22Rv1 (cell line): ENCODE data around the gene PAAF1.

ENCODE experiments used
- ZFX ChIP-seq: fragments of 450-650 bp; IDR thresholded peaks from 2 replicates; pipeline ENCODE4 v1.6.1; 2017; ENCODE audit warnings: antibody characterized with exemption, borderline replicate concordance
- TF ChIP-seq, protein P1 (sequence below): fragments of 450-650 bp; IDR thresholded peaks from 2 replicates; pipeline ENCODE4 v1.5.1; 2017; ENCODE audit warnings: mild to moderate bottlenecking

DNA sequence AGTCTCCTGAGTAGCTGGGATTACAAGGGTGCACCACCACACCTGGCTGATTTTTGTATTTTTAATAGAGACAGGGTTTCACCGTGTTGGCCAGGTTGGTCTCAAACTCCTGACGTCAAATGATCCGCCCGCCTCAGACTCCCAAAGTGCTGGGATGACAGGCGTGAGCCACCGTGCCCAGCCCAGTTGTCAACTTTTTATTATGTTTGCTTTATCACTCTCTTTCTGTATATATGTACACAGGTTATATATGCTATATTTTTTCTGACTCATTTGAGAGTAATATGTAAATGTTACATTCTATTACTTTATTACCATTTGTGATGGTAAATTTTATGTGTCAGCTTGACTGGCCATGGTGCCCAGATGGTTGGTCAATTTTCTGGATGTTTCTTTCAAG lies 55.2 kb downstream of the PAAF1 start:
- TF ChIP-seq, protein P1, sequence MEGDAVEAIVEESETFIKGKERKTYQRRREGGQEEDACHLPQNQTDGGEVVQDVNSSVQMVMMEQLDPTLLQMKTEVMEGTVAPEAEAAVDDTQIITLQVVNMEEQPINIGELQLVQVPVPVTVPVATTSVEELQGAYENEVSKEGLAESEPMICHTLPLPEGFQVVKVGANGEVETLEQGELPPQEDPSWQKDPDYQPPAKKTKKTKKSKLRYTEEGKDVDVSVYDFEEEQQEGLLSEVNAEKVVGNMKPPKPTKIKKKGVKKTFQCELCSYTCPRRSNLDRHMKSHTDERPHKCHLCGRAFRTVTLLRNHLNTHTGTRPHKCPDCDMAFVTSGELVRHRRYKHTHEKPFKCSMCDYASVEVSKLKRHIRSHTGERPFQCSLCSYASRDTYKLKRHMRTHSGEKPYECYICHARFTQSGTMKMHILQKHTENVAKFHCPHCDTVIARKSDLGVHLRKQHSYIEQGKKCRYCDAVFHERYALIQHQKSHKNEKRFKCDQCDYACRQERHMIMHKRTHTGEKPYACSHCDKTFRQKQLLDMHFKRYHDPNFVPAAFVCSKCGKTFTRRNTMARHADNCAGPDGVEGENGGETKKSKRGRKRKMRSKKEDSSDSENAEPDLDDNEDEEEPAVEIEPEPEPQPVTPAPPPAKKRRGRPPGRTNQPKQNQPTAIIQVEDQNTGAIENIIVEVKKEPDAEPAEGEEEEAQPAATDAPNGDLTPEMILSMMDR = no peak
- TF ChIP-seq ZFX = no peak
